GM19397 (cell line): ENCODE data around the gene STRIT1.
"Not testable (repeated sequence)": the region's sequence is repeated elsewhere in the genome, so short reads cannot be mapped to it uniquely, and the experiment has no call there.

Experiments
- ATAC-seq: cut with Tn5 transposase; IDR thresholded peaks from one replicate; pipeline ENCODE4 v1.9.1; 2021; ENCODE audit warnings: mild to moderate bottlenecking, moderate library complexity; ENCODE audit not compliant: unreplicated experiment

Gene STRIT1

DNA sequence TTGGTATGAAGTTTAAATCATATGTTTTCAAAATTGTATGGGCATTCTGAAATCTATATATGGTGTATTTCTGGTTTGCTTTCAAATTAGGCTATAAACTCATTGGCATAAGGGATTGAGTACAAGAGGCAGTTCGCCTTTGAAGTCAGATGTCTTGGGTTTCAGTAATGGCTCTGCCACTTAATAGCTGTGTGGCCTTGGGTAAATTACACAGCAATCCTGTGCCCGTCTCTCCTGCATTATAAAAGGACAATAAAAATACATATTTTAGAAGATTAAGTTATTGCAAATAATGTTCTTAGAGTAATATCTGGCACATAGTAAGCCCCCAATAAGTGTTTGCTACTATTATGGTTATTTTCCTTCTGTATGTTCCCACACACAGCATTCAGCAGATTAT is 20.4 kb upstream of the STRIT1 start:
- no peak for ATAC-seq

- no peak for ATAC-seq
Measured at GRCh38 chr3:155313300-155313699, 19.8 kb upstream of the STRIT1 start.

- no peak for ATAC-seq
Measured at GRCh38 chr3:155312781-155313180, 19.3 kb upstream of the STRIT1 start.

DNA sequence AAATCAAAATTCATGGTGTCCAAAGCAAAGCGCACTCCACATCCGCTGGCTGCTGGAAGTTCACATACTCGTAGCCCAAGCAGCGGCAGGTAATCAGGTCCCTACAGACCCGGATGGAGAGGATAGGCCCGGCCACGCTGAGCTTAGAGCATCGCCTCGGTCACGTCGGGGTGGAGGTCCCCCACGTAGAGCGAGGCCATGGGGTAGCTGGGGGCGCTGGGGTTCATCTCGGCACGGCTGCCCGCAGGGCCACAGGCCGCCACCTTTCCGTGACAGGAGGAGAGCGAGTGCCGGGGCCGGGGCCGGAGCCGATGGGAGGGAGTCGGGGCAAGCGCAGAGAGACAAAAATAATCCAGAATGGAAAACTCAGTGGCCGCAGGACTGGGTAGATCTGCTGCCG is 16.1 kb upstream of the STRIT1 start:
- ATAC-seq, result no peak

DNA sequence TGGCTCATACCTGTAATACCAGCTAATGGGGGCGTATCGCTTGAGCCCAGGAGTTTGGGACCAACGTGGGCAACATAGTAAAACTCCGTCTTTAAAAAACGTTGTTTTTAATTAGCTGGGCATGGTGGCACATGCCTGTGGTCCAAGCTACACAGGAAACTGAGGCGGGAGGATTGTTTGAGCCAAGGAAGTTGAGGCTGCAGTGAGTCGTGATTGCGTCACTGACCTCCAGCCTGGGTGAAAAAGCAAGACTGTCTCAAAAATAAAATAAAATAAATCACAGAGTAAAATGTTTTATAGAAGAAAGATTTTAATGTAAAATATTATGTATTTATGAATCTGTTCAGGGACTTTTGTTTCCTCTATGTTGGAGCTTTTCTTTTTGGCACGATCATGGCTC is 15.3 kb upstream of the STRIT1 start:
- no peak for ATAC-seq

DNA sequence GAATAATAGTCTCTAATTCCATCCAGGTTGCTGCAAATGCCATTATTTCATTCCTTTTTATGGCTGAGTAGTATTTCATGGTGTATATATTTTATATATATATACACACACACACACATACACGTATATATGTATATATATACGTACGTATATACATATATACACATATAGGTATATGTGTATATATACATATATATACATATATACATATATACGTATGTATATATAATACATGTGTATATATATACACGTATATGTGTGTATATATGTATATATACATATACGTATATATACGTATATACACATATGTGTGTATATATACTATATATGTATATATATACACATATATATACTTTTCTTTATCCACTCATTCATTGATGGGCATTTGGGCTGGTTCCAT is 13.7 kb upstream of the STRIT1 start:
- ATAC-seq, result no peak

GRCh38 chr3:155304394-155304793 is 10.9 kb upstream of the STRIT1 start:
- ATAC-seq, result no peak

GRCh38 chr3:155303540-155304097 is 10.1 kb upstream of the STRIT1 start:
- ATAC-seq, result no peak

DNA sequence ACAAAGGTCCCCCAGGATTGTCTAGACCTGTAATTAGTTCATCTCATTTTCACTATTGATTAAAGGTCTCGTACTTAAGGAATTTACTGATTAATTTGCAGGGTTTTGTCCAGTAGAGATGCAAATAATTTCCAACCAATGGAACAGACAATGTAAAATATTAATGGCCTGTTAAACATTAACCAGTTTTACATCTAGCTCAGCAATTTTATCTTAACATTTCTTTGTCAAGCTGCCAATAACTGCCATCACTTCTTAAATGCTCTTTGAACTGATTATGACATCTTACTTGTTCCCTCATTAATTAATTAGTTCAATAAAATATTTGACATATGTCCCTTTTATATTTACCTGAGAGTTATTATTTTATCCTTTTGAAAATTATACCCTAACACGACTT is 9.4 kb upstream of the STRIT1 start:
- ATAC-seq, result no peak

- ATAC-seq, result no peak
Measured at GRCh38 chr3:155302481-155302880, 9.0 kb upstream of the STRIT1 start.

DNA sequence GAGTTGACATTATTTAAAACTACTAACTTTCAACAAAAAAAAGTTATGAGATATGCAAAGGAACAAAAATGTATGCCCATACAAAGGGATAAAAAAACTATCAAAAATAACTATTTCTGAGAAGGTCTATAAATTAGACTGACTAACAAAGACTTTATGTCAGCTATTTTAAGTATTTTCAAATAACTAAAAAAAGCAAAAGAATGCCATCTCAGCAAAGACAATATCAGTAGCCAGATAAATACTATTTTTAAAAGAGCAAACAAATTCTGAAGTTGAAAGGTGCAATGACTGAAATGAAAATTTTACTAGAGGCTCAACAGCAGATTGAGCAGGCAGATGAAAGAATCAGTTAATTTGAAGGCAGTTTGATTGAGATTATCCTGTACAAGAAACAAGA is 3.6 kb upstream of the STRIT1 start:
- ATAC-seq, result no peak

- ATAC-seq, result no peak
Measured at GRCh38 chr3:155296413-155296812, 2.9 kb upstream of the STRIT1 start.

DNA sequence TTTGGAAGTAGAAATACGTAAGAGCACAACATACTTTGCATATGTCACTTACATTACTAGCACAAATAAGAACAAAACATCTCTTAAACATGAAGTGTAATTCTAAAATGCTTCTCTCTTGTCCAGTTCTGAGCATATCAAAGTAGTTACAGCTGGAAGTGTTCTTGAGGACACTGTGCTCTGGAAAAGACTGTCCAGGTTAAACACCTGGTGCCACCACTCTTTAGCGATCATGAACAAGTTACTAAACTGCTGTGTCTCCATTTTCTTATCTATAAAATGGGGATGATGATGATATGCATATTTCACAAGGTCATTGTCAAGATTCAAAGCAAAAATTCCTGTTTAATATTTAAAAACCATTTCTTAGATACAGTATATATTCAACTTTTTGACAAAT is 790 bp downstream of the STRIT1 start:
- no peak for ATAC-seq

- ATAC-seq, result no peak
Measured at GRCh38 chr3:155292133-155292532, 1.4 kb downstream of the STRIT1 start.

DNA sequence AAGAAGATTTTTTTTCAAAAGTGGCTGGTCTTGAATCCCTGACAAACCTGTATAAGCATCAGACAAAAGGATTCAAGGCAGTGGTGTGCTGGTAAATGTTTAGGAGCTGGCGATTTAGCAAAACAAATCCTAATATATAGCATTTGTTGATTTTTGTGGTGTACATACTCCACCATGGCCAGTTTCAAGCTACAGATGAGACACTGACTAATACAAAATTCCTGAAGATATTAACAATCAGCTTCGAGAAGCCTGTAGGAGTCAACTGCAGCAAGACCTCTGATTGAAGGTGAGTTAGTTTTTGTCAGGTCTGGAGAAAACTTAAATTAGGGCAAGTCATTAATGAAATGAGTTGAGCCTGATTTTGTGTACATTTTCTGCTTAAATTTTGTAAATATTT is 6.7 kb downstream of the STRIT1 start:
- no peak for ATAC-seq

DNA sequence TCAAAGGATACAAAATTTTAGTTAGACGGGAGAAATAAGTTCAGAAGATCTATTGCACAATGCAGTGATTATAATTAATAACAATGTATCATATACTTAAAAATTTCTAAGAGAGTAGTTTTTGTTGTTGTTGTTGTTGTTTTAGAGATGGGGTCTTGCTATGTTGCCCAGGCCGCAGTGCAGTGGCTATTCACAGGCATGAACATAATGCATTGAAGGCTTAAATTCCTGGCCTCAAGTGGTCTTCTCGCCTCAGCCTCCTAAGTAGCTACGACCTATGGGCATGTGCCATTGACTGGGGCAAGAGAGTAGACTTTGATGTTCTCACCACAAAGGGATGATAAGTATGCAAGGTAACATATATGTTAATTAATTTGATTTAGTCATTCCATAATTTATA is 7.5 kb downstream of the STRIT1 start:
- ATAC-seq, result no peak

GRCh38 chr3:155283092-155284056 is 10.1 kb downstream of the STRIT1 start:
- ATAC-seq, result no peak

- no peak for ATAC-seq
Measured at GRCh38 chr3:155282385-155283091, 10.9 kb downstream of the STRIT1 start.

DNA sequence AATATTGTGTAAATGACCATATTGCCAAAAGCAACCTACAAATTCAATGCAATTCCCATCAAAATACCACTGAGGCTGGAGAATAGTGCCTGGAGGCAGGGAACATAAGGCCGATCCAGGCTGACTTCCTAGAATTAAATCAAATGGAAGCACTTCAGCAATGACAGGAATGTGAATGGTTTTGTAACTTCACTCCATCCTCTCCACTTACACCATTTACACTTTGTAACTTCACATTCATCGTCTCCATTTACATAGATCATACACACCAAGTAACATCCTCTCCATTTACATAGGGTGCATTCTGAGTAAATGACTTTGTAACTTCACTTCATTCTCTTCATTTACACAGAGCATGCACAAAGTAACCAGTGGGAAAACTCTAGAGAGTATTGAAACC is 11.6 kb downstream of the STRIT1 start:
- no peak for ATAC-seq

DNA sequence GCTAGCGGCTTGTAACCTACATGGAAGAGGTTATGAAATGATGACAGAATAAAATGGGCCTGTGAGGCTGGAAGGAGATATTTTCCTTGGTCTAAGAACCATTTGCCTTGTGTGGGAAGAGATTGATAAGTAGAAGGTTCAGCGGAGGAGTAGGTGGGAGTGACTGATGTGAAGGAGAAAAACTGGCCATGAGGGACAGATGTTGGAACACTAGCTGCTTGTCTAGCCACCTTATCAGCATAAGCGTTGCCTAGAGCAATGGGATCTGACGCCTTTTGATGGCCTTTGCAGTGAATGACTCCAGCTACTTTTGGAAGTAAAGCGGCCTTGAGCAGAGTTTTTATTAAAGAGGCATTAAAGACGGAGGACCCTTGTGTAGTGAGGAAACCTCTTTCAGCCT is 17.4 kb downstream of the STRIT1 start:
- not testable (repeated sequence) for ATAC-seq

- not testable (repeated sequence) for ATAC-seq
Measured at GRCh38 chr3:155275159-155275754, 18.2 kb downstream of the STRIT1 start.
